Ishikawa (cell line): ENCODE measurements around the gene BRD2.

Source experiments
- CEBPB ChIP-seq: IDR thresholded peaks from 2 replicates; pipeline ENCODE4 v1.6.1; 2012
- CREB1 ChIP-seq: IDR thresholded peaks from 2 replicates; pipeline ENCODE4 v1.6.1; 2012; ENCODE audit warnings: low read depth
- EGR1 ChIP-seq: IDR thresholded peaks from 2 replicates; pipeline ENCODE4 v1.6.1; 2012
- EP300 ChIP-seq: IDR thresholded peaks from 2 replicates; pipeline ENCODE4 v1.6.1; 2012; ENCODE audit warnings: borderline replicate concordance
- FOXM1 ChIP-seq: IDR thresholded peaks from 2 replicates; pipeline ENCODE4 v1.6.1; 2012; ENCODE audit warnings: low read depth, borderline replicate concordance
- NFIC ChIP-seq: IDR thresholded peaks from 2 replicates; pipeline ENCODE4 v1.6.1; 2012
- RAD21 ChIP-seq: IDR thresholded peaks from 2 replicates; pipeline ENCODE4 v1.6.1; 2012; ENCODE audit warnings: low read depth
- TAF1 ChIP-seq: IDR thresholded peaks from 2 replicates; pipeline ENCODE4 v1.6.1; 2012; ENCODE audit warnings: low read depth, mild to moderate bottlenecking
- TCF12 ChIP-seq: IDR thresholded peaks from 2 replicates; pipeline ENCODE4 v1.6.1; 2012; ENCODE audit warnings: low read depth
- TEAD4 ChIP-seq: IDR thresholded peaks from 2 replicates; pipeline ENCODE4 v1.6.1; 2012
- YY1 ChIP-seq: IDR thresholded peaks from 2 replicates; pipeline ENCODE4 v1.6.1; 2012; ENCODE audit warnings: low read depth
- ZBTB7A ChIP-seq: IDR thresholded peaks from 2 replicates; pipeline ENCODE4 v1.6.1; 2012; ENCODE audit warnings: low read depth
- TF ChIP-seq, protein P1 (sequence below): IDR thresholded peaks from 2 replicates; pipeline ENCODE4 v1.6.1; 2012; ENCODE audit warnings: low read depth, mild to moderate bottlenecking
- TF ChIP-seq, protein P2 (sequence below): IDR thresholded peaks from 2 replicates; pipeline ENCODE4 v1.6.1; 2012
- TF ChIP-seq, protein P3 (sequence below): IDR thresholded peaks from 2 replicates; pipeline ENCODE4 v1.6.1; 2012

Gene BRD2

DNA sequence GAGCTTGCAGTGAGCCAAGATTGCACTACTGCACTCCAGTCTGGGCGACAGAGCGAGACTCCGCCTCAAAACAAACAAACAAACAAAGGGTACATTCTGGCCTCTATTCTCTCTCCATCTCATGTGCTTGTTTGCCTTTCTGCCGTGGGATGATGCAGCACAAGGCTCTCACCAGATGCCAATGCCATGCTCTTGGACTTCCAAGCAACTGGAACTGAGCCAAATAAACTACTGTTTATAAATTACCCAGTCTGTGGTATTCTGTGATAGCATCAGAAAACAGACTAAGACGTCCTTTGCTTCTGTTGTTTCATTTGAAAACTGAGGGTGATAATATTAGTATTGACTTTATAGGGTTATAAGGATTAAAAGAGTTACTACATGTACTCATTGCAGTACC is 3.6 kb upstream of the BRD2 start:
- TF ChIP-seq EGR1 (no peak), FOXM1 (no peak), ZBTB7A (no peak), EP300 (no peak), TEAD4 (no peak), RAD21 (no peak), CEBPB (no peak), NFIC (no peak)
- TF ChIP-seq, protein P1, sequence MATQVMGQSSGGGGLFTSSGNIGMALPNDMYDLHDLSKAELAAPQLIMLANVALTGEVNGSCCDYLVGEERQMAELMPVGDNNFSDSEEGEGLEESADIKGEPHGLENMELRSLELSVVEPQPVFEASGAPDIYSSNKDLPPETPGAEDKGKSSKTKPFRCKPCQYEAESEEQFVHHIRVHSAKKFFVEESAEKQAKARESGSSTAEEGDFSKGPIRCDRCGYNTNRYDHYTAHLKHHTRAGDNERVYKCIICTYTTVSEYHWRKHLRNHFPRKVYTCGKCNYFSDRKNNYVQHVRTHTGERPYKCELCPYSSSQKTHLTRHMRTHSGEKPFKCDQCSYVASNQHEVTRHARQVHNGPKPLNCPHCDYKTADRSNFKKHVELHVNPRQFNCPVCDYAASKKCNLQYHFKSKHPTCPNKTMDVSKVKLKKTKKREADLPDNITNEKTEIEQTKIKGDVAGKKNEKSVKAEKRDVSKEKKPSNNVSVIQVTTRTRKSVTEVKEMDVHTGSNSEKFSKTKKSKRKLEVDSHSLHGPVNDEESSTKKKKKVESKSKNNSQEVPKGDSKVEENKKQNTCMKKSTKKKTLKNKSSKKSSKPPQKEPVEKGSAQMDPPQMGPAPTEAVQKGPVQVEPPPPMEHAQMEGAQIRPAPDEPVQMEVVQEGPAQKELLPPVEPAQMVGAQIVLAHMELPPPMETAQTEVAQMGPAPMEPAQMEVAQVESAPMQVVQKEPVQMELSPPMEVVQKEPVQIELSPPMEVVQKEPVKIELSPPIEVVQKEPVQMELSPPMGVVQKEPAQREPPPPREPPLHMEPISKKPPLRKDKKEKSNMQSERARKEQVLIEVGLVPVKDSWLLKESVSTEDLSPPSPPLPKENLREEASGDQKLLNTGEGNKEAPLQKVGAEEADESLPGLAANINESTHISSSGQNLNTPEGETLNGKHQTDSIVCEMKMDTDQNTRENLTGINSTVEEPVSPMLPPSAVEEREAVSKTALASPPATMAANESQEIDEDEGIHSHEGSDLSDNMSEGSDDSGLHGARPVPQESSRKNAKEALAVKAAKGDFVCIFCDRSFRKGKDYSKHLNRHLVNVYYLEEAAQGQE, result no peak
- TF ChIP-seq, protein P2, sequence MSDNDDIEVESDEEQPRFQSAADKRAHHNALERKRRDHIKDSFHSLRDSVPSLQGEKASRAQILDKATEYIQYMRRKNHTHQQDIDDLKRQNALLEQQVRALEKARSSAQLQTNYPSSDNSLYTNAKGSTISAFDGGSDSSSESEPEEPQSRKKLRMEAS, result no peak
- TF ChIP-seq, protein P3, sequence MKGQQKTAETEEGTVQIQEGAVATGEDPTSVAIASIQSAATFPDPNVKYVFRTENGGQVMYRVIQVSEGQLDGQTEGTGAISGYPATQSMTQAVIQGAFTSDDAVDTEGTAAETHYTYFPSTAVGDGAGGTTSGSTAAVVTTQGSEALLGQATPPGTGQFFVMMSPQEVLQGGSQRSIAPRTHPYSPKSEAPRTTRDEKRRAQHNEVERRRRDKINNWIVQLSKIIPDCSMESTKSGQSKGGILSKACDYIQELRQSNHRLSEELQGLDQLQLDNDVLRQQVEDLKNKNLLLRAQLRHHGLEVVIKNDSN, result no peak

DNA sequence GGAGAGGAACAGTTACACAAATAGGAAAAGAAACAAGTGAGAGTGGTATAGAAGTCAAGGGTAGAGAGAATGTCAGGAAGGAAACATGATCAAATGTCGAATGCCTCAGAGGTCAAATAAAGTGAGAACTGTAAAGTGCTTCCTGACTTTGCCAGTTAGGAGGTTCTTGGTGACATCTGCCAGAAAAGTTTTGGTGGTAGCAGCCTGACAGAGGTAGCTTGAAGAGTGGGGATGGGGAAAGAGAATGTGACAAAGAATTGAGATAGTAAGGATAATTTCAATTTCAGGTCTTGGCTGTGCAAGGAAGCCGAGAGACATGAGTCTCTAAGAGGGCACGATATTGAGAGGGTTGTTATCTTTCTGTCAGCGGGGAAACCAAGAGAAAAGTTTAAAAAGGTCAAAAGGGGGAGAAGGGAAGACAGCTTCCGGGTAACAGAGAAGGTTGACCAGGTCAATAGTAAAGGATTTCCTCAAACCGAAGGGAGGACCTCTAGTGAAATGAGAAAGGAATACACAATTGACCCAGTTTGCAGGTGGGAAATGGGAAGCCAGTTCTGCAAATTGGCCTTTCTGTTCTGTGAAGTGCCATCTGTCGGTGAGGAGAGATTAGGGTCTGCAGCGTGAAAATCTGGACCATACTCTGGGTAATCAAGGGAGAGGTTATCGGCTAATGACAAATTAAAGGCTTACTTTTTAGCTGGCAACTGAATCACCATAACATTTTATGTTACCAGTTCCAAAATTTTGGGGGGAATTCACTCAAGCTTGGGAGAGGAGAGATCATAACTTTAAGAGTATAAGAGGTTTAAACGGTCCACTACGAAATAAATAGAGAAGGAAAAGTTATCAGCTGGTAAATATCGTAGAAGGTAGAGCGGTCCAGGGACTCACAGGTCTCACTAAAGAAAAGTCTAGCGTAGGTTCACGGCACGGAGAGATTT is 973 bp upstream of the BRD2 start:
- TF ChIP-seq TEAD4 (no peak), FOXM1 (no peak), CEBPB (no peak), EP300 (no peak), TCF12 (no peak), CREB1 (no peak), NFIC (no peak), ZBTB7A (no peak), EGR1 (no peak), RAD21 (no peak), TAF1 (no peak), YY1 (no peak)
- TF ChIP-seq, protein P2, result no peak
- TF ChIP-seq, protein P3, result no peak
- TF ChIP-seq, protein P1, result no peak

DNA sequence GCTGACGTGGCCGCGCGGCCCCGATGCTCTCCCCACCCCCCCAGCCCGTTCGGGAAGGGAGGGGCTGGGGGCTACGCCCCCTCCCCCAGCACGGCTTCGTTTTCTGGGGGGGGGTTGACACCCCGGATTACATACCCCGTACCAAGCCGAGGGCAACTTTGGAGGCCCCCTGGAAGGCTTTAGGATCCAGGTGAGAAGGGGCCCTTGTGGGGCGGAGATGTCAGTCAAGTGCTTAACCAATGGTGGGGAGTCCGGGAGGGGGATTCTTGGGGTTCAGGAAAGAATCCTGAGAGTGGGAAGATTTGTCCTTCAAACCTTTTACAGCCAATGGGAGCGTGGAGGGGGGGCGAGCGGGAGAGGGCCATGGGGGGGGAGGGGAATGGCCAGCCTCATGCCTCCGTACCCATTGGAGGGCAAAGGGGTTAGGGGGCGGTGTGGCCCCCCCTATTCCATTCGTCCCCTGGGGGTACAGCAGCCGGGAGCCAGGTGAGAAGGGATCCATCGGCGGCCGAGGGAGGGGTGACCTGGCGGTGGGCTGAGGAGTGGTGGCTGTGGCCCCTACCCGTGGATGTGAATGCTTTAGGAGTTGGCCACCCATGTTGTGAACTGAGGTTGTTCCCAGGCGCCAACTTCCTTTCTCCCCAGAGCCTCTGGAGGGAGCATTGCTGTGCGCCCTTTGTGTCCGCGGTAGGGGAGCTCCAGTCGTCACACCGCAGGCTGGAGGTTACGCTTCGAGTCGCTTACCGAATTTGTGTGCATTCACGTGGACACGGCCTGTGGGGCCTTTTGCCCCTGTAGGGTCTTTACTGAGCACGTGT is 682 bp downstream of the BRD2 start:
- TF ChIP-seq TAF1, result no peak
- 0 out of 2 replicates have a peak, but pooled peaks have one; percentile 64 for TF ChIP-seq ZBTB7A
- TF ChIP-seq CEBPB, result no peak
- TF ChIP-seq, protein P2, result peak; percentile 56

DNA sequence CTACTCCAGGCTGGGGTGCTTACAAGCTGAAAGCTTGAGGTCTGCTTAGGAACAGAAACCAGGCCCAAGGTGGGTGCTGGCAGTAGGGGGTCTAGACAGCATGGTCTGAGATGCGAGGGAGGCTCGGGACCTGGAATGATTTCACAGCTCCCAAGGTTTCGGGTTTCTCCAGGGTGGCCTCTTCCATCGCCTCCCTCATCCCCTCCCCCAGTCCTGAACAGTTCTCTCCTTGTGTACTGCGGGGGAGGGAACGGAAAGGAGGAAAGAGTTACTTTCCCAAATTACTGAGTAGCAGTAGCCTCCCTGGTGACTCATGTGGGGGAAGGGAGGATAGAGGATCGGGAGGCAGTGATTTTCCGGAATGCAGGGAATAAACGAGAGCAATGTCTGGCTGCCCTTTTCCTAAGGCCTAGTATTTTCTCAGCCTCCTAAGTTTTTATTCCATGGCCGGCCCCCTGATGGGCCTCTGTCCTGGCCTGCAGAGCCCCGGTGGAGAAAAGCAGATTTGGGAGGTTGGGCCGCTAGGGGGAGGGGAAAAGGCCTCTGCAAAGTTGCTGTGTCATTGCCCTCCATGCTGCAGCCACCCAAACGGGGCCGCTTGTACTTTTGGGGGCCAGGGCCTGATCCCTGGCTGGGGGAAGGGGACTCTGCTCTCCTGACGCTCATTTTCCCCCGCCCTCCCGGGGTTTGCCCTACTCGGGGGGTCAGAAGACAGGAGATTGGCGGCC is 1.5 kb downstream of the BRD2 start:
- TF ChIP-seq, protein P3, result no peak
- TF ChIP-seq ZBTB7A, result peak; percentile 28; the same call in 1 of the 2 replicates
- TF ChIP-seq NFIC, result no peak
- TF ChIP-seq CEBPB, result no peak
- peak; percentile 47; the same call in 1 of the 2 replicates for TF ChIP-seq TCF12
